EL (cell line): ENCODE data around the gene EXD2.
"Not testable (repeated sequence)": the region's sequence is repeated elsewhere in the genome, so short reads cannot be mapped to it uniquely, and the experiment has no call there.

ENCODE experiments used
- DNase-seq: peaks from one replicate; pipeline ENCODE4 v3.0.0-alpha.2; 2016

The EXD2 gene, protein sequence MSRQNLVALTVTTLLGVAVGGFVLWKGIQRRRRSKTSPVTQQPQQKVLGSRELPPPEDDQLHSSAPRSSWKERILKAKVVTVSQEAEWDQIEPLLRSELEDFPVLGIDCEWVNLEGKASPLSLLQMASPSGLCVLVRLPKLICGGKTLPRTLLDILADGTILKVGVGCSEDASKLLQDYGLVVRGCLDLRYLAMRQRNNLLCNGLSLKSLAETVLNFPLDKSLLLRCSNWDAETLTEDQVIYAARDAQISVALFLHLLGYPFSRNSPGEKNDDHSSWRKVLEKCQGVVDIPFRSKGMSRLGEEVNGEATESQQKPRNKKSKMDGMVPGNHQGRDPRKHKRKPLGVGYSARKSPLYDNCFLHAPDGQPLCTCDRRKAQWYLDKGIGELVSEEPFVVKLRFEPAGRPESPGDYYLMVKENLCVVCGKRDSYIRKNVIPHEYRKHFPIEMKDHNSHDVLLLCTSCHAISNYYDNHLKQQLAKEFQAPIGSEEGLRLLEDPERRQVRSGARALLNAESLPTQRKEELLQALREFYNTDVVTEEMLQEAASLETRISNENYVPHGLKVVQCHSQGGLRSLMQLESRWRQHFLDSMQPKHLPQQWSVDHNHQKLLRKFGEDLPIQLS

GRCh38 chr14:69191340-69192111 lies at the start of gene EXD2:
Gene EXD2 (plus strand): TSS chr14:69191498. CDS start chr14:69209471, 17,973 bp downstream.
- peak; percentile 85 for DNase-seq

DNA sequence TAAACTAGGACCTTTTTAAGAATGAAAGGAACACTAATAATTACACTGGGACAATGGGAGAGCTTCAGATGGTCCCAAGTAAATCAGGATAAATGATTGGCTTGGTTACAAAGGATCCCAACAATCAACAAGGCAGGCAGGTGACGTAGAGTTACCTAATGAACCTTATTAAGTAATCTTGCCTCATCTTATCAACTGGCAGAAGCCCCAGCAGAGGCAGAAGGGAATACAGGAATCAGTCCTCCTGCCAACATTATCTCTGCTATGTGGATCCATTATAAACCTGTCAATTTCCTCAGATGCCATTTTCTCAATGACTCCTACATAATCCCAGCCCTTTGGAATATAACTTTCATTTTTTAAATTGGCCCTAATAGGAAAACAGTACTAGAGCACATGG lies 49.7 kb upstream of the EXD2 start:
- DNase-seq, result no peak

GRCh38 chr14:69142101-69142500 lies 49.2 kb upstream of the EXD2 start:
- no peak for DNase-seq

- peak; percentile 32 for DNase-seq
Measured at GRCh38 chr14:69149461-69150244, 41.6 kb upstream of the EXD2 start.

DNA sequence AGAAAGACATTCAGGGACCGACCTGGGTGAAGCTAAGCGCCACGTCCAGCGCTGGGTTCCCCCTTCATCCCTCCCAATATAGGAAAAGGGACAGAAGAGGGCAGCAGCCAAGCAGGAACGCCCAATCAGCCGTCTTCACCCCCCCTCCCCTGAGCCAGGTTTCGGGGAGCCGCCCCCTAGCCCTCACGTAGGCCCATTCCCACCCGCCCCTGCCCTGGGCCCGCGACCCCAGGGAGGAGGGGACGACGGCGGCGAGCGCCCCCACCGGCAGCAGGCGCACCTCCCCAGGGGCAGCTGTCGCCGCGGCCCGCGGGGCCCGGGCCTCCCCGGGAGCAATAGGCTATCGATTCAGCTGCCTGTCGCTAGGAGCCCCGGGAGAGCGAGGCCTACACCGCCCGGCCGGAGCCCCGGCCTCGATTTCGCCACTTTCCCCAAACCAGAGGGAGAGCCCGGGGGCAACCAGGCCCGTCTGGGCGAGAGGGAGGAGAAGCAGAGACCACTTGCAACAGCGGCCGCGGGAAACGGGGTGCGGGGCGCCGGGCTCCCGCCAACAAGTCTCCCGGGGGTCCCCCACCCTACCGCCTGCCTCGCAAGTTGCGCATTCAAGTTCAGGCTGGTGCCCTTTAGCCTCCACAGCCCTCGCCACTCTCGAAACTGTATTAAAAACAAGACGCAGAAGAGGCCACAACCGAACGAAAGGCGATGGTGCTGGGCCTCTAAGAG lies 39.7 kb upstream of the EXD2 start:
- peak; percentile 78 for DNase-seq

DNA sequence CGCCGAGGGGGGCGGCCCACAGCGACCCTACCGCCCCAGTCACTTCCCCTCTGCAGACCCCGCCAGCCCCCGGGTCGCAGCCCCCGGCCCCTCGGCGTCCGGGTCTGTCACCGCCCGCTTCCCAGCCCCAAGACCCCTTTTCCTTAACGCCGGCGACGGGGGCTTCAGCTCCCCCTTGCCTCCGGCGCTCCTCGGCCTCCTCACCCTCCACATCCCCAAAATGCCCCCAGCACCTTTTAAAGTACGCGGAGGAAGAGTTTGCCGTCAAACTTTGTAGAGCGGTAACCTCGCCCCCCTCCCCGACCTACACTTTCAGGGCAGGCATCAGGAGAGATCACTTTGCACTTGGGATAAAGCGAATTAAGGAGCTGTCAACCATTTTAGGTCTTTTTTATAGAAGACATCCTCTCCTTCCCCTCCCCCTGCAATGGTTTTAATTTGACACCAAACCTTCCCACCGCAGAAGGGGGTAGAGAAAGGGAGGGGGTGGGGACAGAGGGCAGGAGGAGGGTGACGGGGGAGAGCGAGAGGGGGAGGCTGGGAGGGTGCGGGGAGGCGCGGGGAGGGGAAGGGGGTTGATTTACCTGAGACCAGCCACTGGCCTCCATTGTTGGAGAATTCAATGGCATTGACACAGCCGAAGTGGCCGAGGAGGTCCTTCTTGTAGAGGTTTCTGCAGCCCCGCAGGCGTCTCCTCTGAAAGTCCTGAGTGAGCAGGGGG lies 39.0 kb upstream of the EXD2 start:
- DNase-seq, result peak; percentile 42

DNA sequence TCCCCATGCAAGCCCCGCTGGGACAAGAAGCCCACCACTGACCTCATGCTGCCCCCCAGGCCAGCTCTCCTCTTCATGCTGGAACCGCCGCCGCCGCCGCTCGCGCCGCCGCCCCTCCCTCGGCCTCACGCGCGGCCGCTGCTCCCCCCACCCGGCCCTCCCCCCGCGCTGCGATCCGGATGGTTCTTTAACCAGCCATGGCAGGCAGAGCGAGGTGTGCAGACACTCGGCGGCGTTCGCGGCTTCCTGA lies 38.5 kb upstream of the EXD2 start, which contains the start of gene DCAF5:
Gene DCAF5, minus strand, starts transcription at position 218 of the 250 bp plus-strand sequence. Its CDS starts 141 bp downstream, at position 77.
- DNase-seq, result no peak

DNA sequence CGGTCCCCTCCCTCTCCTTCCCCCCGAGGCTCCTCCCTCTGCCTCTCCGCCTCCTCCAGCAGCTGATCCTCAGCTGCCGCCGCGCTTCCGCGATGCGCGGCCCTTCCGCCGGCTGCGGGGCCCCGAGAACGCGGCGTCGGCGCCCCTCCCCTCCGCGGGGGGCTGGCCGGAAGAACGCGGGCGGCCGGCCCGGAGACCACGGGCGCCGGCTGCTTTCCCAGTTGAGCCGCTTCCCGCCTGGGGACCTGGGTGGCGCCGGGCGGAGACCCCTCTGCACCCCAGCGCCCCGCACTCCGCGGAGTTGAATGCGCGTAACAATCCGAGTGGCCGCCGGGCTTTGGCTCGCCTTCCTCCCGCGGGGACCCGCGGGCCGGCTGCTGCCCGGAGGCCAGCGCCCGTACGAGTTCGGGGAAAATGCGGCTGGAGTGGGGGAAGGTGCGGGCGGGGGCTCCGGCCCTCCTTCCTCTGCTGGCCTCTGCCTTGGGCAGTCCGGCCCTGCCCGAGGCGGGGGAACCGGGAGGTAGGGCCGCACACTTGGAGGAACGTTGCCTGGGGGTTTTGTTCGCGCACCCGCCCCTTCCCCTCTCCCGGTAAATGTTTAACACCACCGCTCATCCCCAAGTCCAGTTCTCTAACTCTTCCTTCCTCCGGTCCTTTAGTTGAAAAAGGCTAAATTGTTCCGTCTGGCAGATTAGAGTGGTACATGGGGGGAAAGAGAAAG lies 38.0 kb upstream of the EXD2 start:
- DNase-seq, result peak; percentile 96

- peak; percentile 35 for DNase-seq
Measured at GRCh38 chr14:69153873-69154270, 37.4 kb upstream of the EXD2 start.

- DNase-seq, result no peak
Measured at GRCh38 chr14:69154779-69155178, 36.5 kb upstream of the EXD2 start.

DNA sequence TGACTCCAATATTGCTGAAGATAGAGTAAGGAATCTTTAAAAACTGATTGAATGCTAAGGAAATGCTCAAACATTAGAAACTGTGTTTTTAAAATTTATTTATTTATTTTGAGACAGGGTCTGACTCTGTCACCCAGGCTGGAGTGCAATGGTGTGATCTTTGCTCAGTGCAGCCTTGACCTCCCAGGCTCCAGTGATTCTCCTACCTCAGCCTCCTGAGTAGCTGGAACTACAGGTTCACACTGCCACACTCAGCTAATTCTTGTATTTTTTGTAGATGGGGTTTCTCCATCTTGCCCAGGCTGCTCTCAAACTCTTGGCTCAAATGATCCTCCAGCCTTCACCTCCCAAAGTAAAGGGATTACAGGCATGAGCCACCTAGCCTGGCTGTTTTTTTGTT lies 35.1 kb upstream of the EXD2 start:
- no peak for DNase-seq

DNA sequence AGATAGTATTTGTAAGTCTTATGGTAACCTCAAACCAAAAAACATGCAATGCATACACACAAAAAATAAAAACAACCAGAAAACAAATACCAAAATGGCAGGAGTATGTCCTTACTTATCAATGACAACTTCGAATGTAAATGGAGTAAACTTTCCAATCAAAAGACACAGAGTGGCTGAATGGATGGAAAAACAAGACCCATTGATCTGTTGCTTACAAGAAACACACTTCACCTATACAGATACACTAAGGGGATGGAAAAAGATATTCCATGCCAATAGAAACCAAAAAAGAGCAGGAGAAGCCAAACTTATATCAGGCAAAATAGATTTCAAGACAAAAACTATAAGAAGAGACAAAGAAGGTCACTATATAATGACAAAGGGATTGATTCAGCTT lies 29.7 kb upstream of the EXD2 start:
- no peak for DNase-seq

DNA sequence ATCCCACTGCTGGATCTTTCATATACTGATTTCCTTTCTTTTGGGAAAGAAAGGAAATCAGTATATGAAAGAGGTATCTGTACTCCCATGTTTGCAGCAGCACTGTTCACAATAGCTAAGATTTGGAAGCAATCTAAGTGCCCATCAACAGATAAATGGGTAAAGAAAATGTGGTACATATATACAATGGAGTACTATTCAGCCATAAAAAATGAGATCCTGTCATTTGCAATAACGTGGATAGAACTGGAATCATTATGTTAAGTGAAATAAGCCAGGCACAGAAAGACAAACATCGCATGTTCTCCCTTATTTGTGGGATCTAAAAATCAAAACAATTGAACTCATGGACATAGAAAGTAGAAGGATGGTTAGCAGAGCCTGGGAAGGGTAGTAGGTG lies 25.5 kb upstream of the EXD2 start:
- DNase-seq, result not testable (repeated sequence)

- DNase-seq, result peak; percentile 49
Measured at GRCh38 chr14:69170839-69171238, 20.5 kb upstream of the EXD2 start.

GRCh38 chr14:69171569-69171968 lies 19.7 kb upstream of the EXD2 start:
- no peak for DNase-seq

- no peak for DNase-seq
Measured at GRCh38 chr14:69175130-69175529, 16.2 kb upstream of the EXD2 start.

DNA sequence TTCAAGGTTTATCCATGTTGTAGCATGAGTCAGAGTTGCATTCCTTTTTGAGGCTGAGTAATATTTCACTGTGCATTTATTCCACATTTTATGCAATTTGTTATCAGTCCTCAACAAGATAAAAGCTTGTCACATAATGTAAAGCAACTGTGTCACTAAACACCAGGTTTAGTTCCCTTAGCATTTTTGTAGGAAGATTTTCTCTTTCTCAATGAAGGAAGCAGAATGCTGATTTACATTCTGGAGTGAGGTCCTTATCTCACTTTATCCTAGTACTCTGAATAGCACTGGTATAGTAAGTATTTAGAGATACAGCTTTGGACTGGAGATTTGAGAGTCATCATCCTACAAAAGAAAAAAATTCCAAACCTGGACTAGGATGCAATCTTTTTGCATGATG lies 9.8 kb upstream of the EXD2 start:
- no peak for DNase-seq

DNA sequence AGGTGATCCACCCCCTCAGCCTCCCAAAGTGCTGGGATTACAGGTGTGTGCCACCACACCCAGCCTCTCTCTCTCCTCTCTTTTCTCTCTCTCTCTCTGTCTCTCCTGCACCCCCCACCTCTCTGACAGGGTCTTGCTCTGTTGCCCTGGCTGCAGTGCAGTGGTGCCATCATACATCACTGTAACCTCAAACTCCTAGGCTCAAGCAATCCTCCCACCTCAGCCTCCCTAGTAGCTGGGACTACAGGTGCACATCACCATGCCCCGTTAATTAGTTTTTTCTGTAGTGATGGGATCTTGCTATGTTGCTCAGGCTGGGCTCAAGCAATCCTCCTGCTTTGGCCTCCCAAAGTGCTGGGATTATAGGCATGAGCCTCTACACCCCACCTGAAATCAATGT lies 8.7 kb upstream of the EXD2 start:
- DNase-seq, result not testable (repeated sequence)

DNA sequence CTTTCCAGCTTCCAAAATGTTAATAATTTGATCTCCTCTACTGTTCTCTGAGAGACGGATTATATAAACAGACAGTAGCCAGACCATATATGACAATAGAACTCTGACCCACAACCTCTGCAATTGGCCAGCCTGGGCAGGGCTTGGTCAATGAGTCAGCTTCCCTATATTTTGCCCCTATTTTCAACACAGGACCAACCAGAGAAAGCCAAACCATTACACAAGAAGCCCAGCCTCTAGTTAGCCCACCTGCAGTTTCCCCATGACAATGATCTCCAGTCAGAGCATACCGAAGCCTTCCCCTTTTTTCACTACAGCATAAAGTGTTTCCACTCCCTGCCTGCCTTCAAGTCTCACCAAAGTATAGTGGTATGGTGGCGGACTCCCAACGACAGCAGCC lies 7.6 kb upstream of the EXD2 start:
- no peak for DNase-seq

DNA sequence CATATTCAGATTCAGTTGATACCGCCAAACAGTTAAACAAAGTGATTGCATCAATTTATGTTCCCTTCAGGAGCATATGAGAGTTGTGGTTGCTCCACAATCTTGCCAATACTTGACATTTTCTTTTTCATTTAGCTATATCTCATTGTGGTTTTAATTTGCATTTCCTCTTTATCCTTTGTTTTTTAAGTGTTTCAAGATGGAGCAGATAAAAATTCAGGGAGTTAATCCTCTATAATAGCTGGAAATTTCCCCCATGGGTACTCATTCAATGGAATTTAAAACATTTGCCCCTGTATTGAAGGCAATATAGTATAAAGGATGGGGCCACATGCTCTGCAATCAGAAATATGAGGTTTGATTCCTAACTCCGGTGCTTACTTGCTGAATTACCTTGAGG lies 1.1 kb upstream of the EXD2 start:
- peak; percentile 21 for DNase-seq

GRCh38 chr14:69193721-69194120 lies 2.4 kb downstream of the EXD2 start:
- DNase-seq, result no peak
